Activated naive CD4-positive, alpha-beta T cell treated with anti-CD3 and anti-CD28 coated beads, Interleukin-2, amount 10 ng/mL, durations not matched to agents 7 days and 5 days (primary cell): ENCODE results near the gene SPDYE17.
"Not testable (repeated sequence)": the region's sequence is repeated elsewhere in the genome, so short reads cannot be mapped to it uniquely, and the experiment has no call there.

Source experiments
- CTCF ChIA-PET: fragments of 350-600 bp; sonication (Branson Sonifier 250); formaldehyde crosslinking; loops from one replicate; lab custom pipeline; 2021; ENCODE audit warnings: antibody characterized with exemption; lab: Charles Lee
- DNase-seq: peaks from one replicate; pipeline ENCODE4 v3.0.0-alpha.2; 2020
- H3K27ac Mint-ChIP-seq: one replicate; pipeline ENCODE4 v1.8.0; 2021; ENCODE audit warnings: mild to moderate bottlenecking, moderate library complexity, mixed read lengths
- H3K27me3 Mint-ChIP-seq: one replicate; pipeline ENCODE4 v1.8.0; 2021; ENCODE audit warnings: mild to moderate bottlenecking, mixed read lengths
- H3K36me3 Mint-ChIP-seq: one replicate; pipeline ENCODE4 v1.8.0; 2021; ENCODE audit warnings: mixed read lengths
- H3K4me1 Mint-ChIP-seq: one replicate; pipeline ENCODE4 v1.8.0; 2021; ENCODE audit warnings: mixed read lengths
- H3K4me3 Mint-ChIP-seq: one replicate; pipeline ENCODE4 v1.8.0; 2021; ENCODE audit warnings: mild to moderate bottlenecking, moderate library complexity, mixed read lengths
- H3K9me3 Mint-ChIP-seq: one replicate; pipeline ENCODE4 v1.8.0; 2021; ENCODE audit warnings: mixed read lengths

Gene SPDYE17

GRCh38 chr7:77005461-77006057, 26.6 kb downstream of the SPDYE17 start:
- H3K36me3 Mint-ChIP-seq, H3K4me3 Mint-ChIP-seq, H3K4me1 Mint-ChIP-seq, H3K9me3 Mint-ChIP-seq, CTCF ChIA-PET, DNase-seq, H3K27me3 Mint-ChIP-seq, H3K27ac Mint-ChIP-seq: not testable (repeated sequence)

GRCh38 chr7:77004151-77004550, 28.0 kb downstream of the SPDYE17 start:
- H3K27ac Mint-ChIP-seq, H3K36me3 Mint-ChIP-seq, CTCF ChIA-PET, H3K27me3 Mint-ChIP-seq, DNase-seq, H3K4me1 Mint-ChIP-seq, H3K9me3 Mint-ChIP-seq, H3K4me3 Mint-ChIP-seq: not testable (repeated sequence)

- H3K27me3 Mint-ChIP-seq, H3K4me3 Mint-ChIP-seq, H3K4me1 Mint-ChIP-seq, DNase-seq, CTCF ChIA-PET, H3K27ac Mint-ChIP-seq, H3K9me3 Mint-ChIP-seq, H3K36me3 Mint-ChIP-seq: not testable (repeated sequence)
Measured at GRCh38 chr7:77003241-77003640, 28.9 kb downstream of the SPDYE17 start.

- H3K27ac Mint-ChIP-seq, H3K4me1 Mint-ChIP-seq, H3K4me3 Mint-ChIP-seq, DNase-seq, H3K27me3 Mint-ChIP-seq, CTCF ChIA-PET, H3K9me3 Mint-ChIP-seq, H3K36me3 Mint-ChIP-seq: not testable (repeated sequence)
Measured at GRCh38 chr7:77002678-77003233, 29.4 kb downstream of the SPDYE17 start.

GRCh38 chr7:77002104-77002503, 30.1 kb downstream of the SPDYE17 start:
- H3K9me3 Mint-ChIP-seq, H3K4me3 Mint-ChIP-seq, H3K36me3 Mint-ChIP-seq, H3K27me3 Mint-ChIP-seq, CTCF ChIA-PET, H3K4me1 Mint-ChIP-seq, DNase-seq, H3K27ac Mint-ChIP-seq: not testable (repeated sequence)

GRCh38 chr7:76999474-77000107, 32.6 kb downstream of the SPDYE17 start:
- H3K27ac Mint-ChIP-seq, H3K4me3 Mint-ChIP-seq, CTCF ChIA-PET: not testable (repeated sequence)

GRCh38 chr7:76998764-76999450, 33.3 kb downstream of the SPDYE17 start:
- CTCF ChIA-PET, H3K9me3 Mint-ChIP-seq, DNase-seq, H3K27me3 Mint-ChIP-seq, H3K27ac Mint-ChIP-seq, H3K4me1 Mint-ChIP-seq, H3K36me3 Mint-ChIP-seq, H3K4me3 Mint-ChIP-seq: not testable (repeated sequence)

More at GRCh38 chr7:76999474-77000107, 32.6 kb downstream of the SPDYE17 start:
- not testable (repeated sequence) for H3K4me1 Mint-ChIP-seq, H3K9me3 Mint-ChIP-seq, H3K27me3 Mint-ChIP-seq, H3K36me3 Mint-ChIP-seq, DNase-seq

GRCh38 chr7:76998285-76998589, 33.9 kb downstream of the SPDYE17 start:
- Mint-ChIP-seq H3K4me3 (no peak overlapping the region), H3K9me3 (no peaks in the 10 kb centered on the region), H3K4me1 (no peaks in the 10 kb centered on the region), H3K36me3 (peaks cover 1% of the 10 kb centered on the region), H3K27ac (no peak overlapping the region), H3K27me3 (no peaks in the 10 kb centered on the region)
- CTCF ChIA-PET: no interaction called here
- no peak for DNase-seq

GRCh38 chr7:76997381-76998284, 34.5 kb downstream of the SPDYE17 start:
- peaks cover 1% of the 10 kb centered on the region for H3K36me3 Mint-ChIP-seq
- DNase-seq: no peak
- no peaks in the 10 kb centered on the region for H3K27me3 Mint-ChIP-seq
- no peak overlapping the region for H3K27ac Mint-ChIP-seq
- CTCF ChIA-PET: no interaction called here
- H3K4me1 Mint-ChIP-seq: no peaks in the 10 kb centered on the region
- H3K9me3 Mint-ChIP-seq: no peaks in the 10 kb centered on the region
- H3K4me3 Mint-ChIP-seq: no peak overlapping the region

GRCh38 chr7:76996932-76997331, 35.2 kb downstream of the SPDYE17 start:
- H3K27me3 Mint-ChIP-seq, H3K4me3 Mint-ChIP-seq, DNase-seq, H3K9me3 Mint-ChIP-seq, H3K27ac Mint-ChIP-seq, CTCF ChIA-PET, H3K4me1 Mint-ChIP-seq, H3K36me3 Mint-ChIP-seq: not testable (repeated sequence)

GRCh38 chr7:76994286-76994685, 37.9 kb downstream of the SPDYE17 start:
- CTCF ChIA-PET: not testable (repeated sequence)

GRCh38 chr7:76993831-76994230, 38.3 kb downstream of the SPDYE17 start:
- DNase-seq: peak; percentile 13
- CTCF ChIA-PET, H3K9me3 Mint-ChIP-seq, H3K27me3 Mint-ChIP-seq, H3K4me1 Mint-ChIP-seq, H3K4me3 Mint-ChIP-seq, H3K27ac Mint-ChIP-seq, H3K36me3 Mint-ChIP-seq: not testable (repeated sequence)

More at GRCh38 chr7:76994286-76994685, 37.9 kb downstream of the SPDYE17 start:
- peak; percentile 14 for DNase-seq
- H3K27ac Mint-ChIP-seq, H3K9me3 Mint-ChIP-seq, H3K4me3 Mint-ChIP-seq, H3K4me1 Mint-ChIP-seq, H3K27me3 Mint-ChIP-seq, H3K36me3 Mint-ChIP-seq: not testable (repeated sequence)

GRCh38 chr7:76992871-76993270, 39.3 kb downstream of the SPDYE17 start:
- H3K27ac Mint-ChIP-seq, H3K4me1 Mint-ChIP-seq, DNase-seq, H3K9me3 Mint-ChIP-seq, H3K36me3 Mint-ChIP-seq, H3K4me3 Mint-ChIP-seq, H3K27me3 Mint-ChIP-seq, CTCF ChIA-PET: not testable (repeated sequence)

GRCh38 chr7:76992204-76992603, 40.0 kb downstream of the SPDYE17 start:
- H3K9me3 Mint-ChIP-seq, H3K4me1 Mint-ChIP-seq, H3K4me3 Mint-ChIP-seq, CTCF ChIA-PET, H3K27ac Mint-ChIP-seq, H3K27me3 Mint-ChIP-seq, H3K36me3 Mint-ChIP-seq: not testable (repeated sequence)
- DNase-seq: peak; percentile 8
